ENCODE measurements around the gene VEPH1. TPM values are rescaled to one million over a fixed set of nuclear protein-coding genes. Genes with fewer than 3 reads are reported as not detected.

The VEPH1 gene
- total RNA-seq, 1 experiment from 2014 or later: 0.51 TPM

- no TSS peak for BruUV-seq (replicated peaks)
- no peak for DNase-seq (ENCODE audit: low read depth, low spot score)
Observed at GRCh38 chr3:157261000-157261399, 242.2 kb downstream of the VEPH1 start.

DNA sequence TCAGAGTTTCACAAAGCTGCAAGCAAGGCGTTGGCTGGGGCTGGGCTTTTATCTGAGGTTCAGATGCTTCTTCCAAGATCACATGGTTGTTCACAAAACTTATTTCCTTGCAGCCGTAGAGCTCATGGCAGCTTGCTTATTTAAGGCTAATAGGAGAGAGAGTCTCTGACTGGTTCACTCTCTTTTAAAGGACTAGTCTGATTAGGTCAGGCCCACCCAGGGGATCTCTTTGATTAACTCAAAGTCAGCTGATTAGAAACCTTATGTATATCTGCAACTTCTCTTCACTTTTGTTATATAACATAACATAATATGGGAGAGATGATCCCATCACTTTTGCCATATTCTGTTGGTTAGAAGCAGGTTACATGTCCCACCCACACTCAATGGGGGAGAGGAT lies 243.4 kb downstream of the VEPH1 start:
- BruUV-seq (replicated peaks): no TSS peak
- Histone ChIP-seq H3K27me3 (ENCODE audit: control insufficient read depth, insufficient read depth, low read length) (no peaks in the 10 kb centered on the region), H3K9me3 (ENCODE audit: control insufficient read depth, insufficient read depth, low read depth, low read length) (no peaks in the 10 kb centered on the region), H3K4me3 (ENCODE audit: low read depth in 2 of 2, low read length in 2 of 2) (no peak overlapping the region), H3K36me3 (ENCODE audit: control insufficient read depth, insufficient read depth, low read length) (no peaks in the 10 kb centered on the region), H3K27ac (ENCODE audit: low read length) (no peak overlapping the region), H3K4me1 (ENCODE audit: control insufficient read depth, insufficient read depth, low read length) (no peaks in the 10 kb centered on the region)
- no peak for DNase-seq (ENCODE audit: low read depth, low spot score)
- ChIA-PET CTCF (no interaction called here), POLR2A (no interaction called here)
- TF ChIP-seq CTCF (IDR thresholded peaks at IDR 0.05) (no peak), REST (IDR thresholded peaks at IDR 0.05; ENCODE audit: insufficient read depth in 1 of 2, low read depth in 2 of 2, low read length in 1 of 2) (no peak), TCF7L2 (IDR thresholded peaks at IDR 0.05; ENCODE audit: low read depth, low read length) (no peak), SIN3A (IDR thresholded peaks at IDR 0.05; ENCODE audit: borderline replicate concordance, insufficient read depth, low read depth, low read length) (no peak), POLR2AphosphoS5 (IDR thresholded peaks at IDR 0.05; ENCODE audit: low read depth, low read length) (no peak)
- in situ Hi-C loops (cut with HindIII; ENCODE audit: low pct_unique_long_range_greater_than_20kb, low sequenced_read_pairs) (no loop called here), intact Hi-C loops (cut with micrococcal nuclease; ENCODE audit: unreplicated experiment) (no loop called here)
- no peak for ATAC-seq

More at GRCh38 chr3:157261000-157261399, 242.2 kb downstream of the VEPH1 start:
- TF ChIP-seq POLR2AphosphoS5 (IDR thresholded peaks at IDR 0.05; ENCODE audit: low read depth, low read length) (no peak), CTCF (IDR thresholded peaks at IDR 0.05) (no peak), SIN3A (IDR thresholded peaks at IDR 0.05; ENCODE audit: borderline replicate concordance, insufficient read depth, low read depth, low read length) (no peak), TCF7L2 (IDR thresholded peaks at IDR 0.05; ENCODE audit: low read depth, low read length) (no peak), REST (IDR thresholded peaks at IDR 0.05; ENCODE audit: insufficient read depth in 1 of 2, low read depth in 2 of 2, low read length in 1 of 2) (no peak)
- no peak overlapping the region for H3K27ac ChIP-seq (ENCODE audit: low read length)
- no peaks in the 10 kb centered on the region for H3K4me1 ChIP-seq (ENCODE audit: control insufficient read depth, insufficient read depth, low read length)
- CTCF ChIA-PET: no interaction called here
- no peaks in the 10 kb centered on the region for H3K27me3 ChIP-seq (ENCODE audit: control insufficient read depth, insufficient read depth, low read length)
- ATAC-seq: no peak
- H3K9me3 ChIP-seq (ENCODE audit: control insufficient read depth, insufficient read depth, low read depth, low read length): no peaks in the 10 kb centered on the region
- no peaks in the 10 kb centered on the region for H3K36me3 ChIP-seq (ENCODE audit: control insufficient read depth, insufficient read depth, low read length)
- intact Hi-C loops (cut with micrococcal nuclease; ENCODE audit: unreplicated experiment) (no loop called here), in situ Hi-C loops (cut with HindIII; ENCODE audit: low pct_unique_long_range_greater_than_20kb, low sequenced_read_pairs) (no loop called here)
- POLR2A ChIA-PET: no interaction called here
- no peak overlapping the region for H3K4me3 ChIP-seq (ENCODE audit: low read depth in 2 of 2, low read length in 2 of 2)
